ENCODE data around the gene JADE3.

GRCh38 chrX:47101206-47101605 lies 189.0 kb downstream of the JADE3 start:
- TF ChIP-seq, protein P1, sequence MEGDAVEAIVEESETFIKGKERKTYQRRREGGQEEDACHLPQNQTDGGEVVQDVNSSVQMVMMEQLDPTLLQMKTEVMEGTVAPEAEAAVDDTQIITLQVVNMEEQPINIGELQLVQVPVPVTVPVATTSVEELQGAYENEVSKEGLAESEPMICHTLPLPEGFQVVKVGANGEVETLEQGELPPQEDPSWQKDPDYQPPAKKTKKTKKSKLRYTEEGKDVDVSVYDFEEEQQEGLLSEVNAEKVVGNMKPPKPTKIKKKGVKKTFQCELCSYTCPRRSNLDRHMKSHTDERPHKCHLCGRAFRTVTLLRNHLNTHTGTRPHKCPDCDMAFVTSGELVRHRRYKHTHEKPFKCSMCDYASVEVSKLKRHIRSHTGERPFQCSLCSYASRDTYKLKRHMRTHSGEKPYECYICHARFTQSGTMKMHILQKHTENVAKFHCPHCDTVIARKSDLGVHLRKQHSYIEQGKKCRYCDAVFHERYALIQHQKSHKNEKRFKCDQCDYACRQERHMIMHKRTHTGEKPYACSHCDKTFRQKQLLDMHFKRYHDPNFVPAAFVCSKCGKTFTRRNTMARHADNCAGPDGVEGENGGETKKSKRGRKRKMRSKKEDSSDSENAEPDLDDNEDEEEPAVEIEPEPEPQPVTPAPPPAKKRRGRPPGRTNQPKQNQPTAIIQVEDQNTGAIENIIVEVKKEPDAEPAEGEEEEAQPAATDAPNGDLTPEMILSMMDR (IDR thresholded peaks at IDR 0.05 in 2 of 3, conservative IDR thresholded peaks at IDR 0.05 in 1 of 3; ENCODE audit: borderline replicate concordance in 1 of 3, insufficient read depth in 1 of 3, low read depth in 2 of 3, low read length in 2 of 3), result no peak
- TF ChIP-seq POLR2A (IDR thresholded peaks at IDR 0.05; ENCODE audit: borderline replicate concordance, extremely low read depth, insufficient read depth, insufficient read length) (no peak), EZH2 (IDR thresholded peaks at IDR 0.05) (no peak), FOSL1 (IDR thresholded peaks at IDR 0.05; ENCODE audit: low read depth) (no peak)

Measured in HCT116 (cell line).